Left renal cortex interstitium (tissue), 4 donors: Measurements from ENCODE around the gene AGXT. TPM values are rescaled to one million over a fixed set of nuclear protein-coding genes. Genes with fewer than 3 reads are reported as not detected.

Experiments used
- DNase-seq, 4 donors: peaks; one replicate each; pipeline ENCODE4 v3.0.0-alpha.2; 2013; ENCODE audit warnings: low read depth in 4 of 4, low spot score in 2 of 4, missing footprints in 1 of 4
- polyA plus RNA-seq, 4 donors: library from polyadenylated mRNA; unstranded; fragments of 120-200 nt; gene quantifications; one replicate each; pipeline ENCODE4 v1.2.1, GENCODE V29; 2013; ENCODE audit not compliant: insufficient read length in 4 of 4

AGXT gene
- polyA plus RNA-seq, 4 donors = 0.08 to 1.7 (median 0.08) TPM; not detected in 1

- no peak for DNase-seq
Observed at GRCh38 chr2:240884221-240884620, 15.6 kb downstream of the AGXT start.

GRCh38 chr2:240884745-240885144 lies 16.1 kb downstream of the AGXT start:
- no peak for DNase-seq

DNA sequence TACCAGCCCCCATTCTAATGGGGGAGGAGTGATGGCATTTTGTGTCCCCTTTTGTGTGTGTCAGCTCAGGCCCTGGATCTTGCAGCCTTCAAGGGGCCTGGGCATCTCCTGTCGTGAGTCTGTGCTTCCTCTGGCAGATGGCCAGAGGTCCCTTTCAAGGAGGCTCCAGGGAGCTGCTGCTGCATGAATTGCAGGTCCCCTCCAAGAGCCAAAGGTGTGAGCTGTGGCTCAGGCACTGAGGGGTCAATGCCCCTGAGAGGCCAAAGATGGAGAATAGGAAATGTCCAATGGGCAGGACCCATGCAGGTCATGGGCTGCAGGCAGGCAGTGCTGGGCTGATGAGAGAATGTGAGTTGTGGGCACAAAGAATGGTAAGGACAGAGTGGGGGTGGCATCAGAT lies 16.9 kb downstream of the AGXT start:
- DNase-seq = no peak

GRCh38 chr2:240886023-240886565 lies 17.5 kb downstream of the AGXT start:
- no peak for DNase-seq

DNA sequence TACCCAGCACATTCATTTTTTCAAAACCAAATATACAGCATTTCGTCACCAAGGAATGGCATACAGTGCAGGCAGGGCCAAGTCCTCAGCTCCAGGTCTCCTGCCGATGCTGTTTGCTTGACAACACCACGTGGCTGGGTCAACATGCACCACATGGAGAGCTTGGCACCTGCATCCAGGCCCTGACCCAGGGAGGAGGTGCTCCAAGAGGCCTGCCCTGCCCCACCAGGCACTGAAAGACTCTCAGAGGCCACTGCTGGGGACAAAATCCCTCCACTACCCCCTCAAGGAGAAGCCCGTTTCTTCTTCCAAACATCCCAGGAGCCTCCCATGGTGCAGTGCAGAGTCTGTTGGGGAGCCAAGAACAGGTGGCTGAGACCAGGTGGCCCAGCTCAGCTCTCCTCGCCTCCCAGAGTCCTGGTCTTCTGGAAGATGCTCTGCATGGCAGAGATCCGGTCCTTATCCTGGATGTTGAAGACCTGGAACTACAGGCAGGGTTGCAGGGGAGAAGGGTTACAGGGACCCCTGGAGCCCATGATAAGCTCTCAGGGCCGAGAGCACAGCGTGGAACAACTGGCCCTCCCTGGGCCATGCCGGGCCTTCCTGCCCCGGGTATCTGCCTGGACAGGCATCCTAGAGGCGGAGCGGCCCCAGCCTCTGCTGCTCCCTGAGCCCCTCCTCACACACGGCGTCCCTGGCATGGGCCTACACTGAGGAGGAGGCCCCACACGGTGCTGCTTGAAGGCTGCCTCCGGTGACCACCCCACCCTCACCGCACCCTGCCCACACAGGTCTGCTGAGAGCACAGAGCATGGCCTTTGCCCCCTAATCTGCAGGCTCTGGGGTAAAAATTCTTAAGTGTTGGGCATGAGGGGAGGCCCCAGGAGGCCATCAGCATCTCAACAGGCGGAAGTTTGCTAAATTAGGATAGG lies 18.3 kb downstream of the AGXT start:
- DNase-seq = no peak

DNA sequence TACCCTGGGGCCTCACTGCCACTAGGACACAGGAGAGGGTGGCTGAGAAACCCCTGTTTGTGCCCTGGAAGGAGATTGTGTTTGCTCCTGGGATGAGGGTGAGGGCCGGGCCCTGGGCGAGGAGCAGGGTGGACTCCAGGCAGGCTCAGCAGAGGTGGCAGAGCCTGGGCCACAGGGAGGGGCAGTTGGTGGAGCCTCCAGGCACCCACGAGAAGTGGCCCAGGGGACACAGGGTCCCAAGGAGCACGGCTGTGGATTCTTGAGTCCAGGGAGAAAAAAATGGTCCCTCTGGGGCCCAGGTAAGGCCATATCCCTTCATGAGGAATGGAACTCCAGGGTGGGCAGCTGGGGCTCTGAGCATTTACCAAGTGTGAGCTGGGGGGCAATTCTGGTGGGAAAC lies 19.0 kb downstream of the AGXT start:
- no peak for DNase-seq

DNA sequence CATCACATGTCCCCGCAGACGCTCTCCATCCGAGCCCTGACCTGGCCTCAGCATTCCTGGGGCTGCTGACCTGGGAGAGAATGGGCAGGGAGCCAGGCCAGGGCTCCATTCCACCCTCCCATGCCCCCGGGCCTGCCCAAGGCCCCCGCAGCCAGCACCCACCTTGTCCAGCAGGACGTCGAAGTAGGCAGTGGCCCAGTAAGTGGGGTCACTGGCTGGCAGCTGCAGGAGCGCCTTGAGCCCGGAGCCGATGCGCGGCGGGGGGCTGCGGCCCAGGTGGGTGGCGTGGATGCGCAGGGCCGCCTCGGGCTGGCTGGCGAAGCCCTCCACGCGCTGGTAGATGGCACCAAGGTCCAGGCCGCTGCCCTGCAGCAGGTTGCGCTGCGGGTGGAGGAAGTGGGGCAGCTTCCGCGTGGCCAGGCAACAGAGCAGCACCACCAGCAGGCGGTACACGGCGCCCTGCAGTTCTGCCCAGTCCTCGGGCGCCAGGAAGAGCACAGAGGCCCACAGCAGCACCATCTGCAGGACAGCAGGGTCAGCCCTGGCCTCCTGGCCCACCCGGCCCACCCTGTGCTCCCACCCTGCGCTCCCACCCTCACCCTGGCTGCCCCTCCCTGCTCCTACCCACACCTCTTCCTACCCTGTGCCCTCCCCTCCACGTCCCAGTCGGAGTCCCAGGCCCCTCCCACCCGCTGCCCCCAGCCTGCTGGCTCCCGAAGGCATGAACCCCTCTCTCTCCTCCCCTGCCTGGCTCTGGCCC lies 19.7 kb downstream of the AGXT start:
- DNase-seq = no peak

GRCh38 chr2:240888890-240889573 lies 20.4 kb downstream of the AGXT start:
- DNase-seq = no peak

- no peak for DNase-seq
Observed at GRCh38 chr2:240889601-240890560, 21.3 kb downstream of the AGXT start.

- no peak for DNase-seq
Observed at GRCh38 chr2:240890691-240891090, 22.1 kb downstream of the AGXT start.

GRCh38 chr2:240891492-240892340 lies 23.1 kb downstream of the AGXT start:
- no peak for DNase-seq

GRCh38 chr2:240892356-240892755 lies 23.7 kb downstream of the AGXT start:
- DNase-seq = no peak

DNA sequence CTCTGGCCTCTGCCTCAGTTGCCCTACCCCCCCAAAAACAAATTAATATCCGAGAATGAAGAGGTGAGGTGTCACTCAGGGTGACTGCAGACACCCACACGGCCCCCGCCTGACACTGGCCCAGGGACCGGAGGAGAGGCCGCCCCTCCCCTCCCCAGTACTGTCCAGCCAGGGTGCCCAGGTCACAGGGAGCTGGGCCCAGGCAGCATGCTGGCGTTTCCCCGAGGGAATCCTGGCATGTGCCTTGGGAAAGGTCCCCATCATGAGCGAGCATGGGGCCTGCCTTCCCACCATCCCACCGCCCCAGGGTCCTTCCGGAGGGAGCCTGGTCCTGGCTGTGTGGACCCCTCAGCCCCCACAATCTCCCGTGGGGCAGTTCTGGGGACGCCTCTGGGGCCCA lies 24.3 kb downstream of the AGXT start:
- DNase-seq = no peak

- DNase-seq = no peak
Observed at GRCh38 chr2:240893363-240893844, 24.8 kb downstream of the AGXT start.

DNA sequence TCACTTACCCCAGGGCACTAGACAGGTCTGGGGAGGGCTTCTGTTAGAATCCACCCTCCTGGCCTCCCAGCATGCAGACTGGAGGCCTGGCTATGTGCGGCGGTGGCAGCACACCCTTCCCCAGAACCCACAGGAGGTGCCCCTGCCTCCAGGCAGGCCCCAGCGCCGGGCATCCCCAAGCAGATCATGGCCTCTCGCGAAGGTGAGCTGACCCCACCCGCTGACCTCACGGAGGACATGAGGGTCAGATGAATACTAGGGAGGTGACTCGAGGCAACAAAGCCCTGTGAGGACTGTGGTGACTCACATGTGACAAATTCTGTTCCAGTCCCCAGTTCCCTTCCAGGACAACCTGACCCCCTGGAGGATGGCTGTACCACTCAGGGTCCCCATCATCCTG lies 25.4 kb downstream of the AGXT start:
- no peak for DNase-seq

DNA sequence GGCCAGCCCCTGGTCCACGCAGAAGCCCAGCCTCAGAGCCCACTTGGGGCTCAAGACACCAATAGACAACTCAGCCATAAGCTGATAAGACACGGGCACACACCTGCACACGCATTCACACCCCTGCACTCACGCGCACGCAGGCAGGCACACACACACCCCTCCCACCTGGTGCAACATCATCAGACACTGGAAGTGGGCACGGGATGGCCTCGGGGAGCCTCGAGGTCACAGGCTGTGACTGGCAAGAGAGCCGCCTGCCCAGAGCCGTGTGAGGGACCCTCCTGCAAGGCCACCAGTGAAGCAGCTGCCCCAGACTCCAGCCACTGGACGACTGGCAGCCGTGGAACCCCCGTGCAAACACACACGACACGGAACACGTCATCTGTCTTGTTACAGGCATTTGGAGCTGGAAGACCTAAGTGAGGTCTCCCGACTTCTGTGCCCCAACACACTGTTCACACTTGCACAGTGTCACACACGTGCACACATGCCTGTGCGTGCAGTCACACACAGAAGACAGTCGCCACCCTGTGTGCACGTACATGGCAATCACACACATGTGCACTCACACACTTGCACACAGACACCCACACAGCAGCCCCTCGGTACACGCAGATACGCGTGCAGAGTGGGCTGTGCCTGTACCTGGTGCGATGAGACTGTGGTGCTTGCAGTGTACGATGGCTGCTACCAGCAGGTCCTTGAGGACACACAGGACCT lies 26.4 kb downstream of the AGXT start:
- no peak for DNase-seq

- no peak for DNase-seq
Observed at GRCh38 chr2:240895656-240896388, 27.2 kb downstream of the AGXT start, which contains the start of gene MAB21L4. Gene MAB21L4, minus strand, starts transcription at chr2:240896156. Its CDS starts 159 bp downstream, at chr2:240895997.
